ENCODE measurements around the gene PPT2.

Gene PPT2

GRCh38 chr6:32153564-32154513, at the start of gene PPT2:
PPT2 (plus strand) TSS chr6:32154141; CDS start chr6:32154595, 454 bp downstream.
- peak; percentile 81 for DNase-seq

- no peak for DNase-seq
Measured at GRCh38 chr6:32105433-32105832, 48.5 kb upstream of the PPT2 start.

DNA sequence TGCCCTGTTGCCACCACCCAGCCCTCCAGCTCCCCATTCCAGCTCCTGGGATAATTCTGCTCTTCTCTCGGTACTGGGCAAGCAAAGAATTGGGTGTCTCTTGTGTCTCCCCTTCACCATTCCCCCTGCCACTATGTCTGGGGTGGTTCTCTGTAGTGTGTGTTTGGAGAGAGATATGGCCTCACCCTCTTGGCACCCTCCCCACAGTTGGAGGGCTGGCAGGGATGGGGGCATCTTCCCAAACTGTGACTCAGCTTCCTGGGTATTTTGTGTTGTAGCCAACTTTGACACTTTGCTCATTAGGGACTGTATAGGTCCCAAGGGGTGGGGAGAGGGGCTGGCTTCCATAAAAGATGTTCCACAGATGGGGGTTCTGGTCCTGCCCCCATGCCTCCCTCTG, 46.5 kb upstream of the PPT2 start:
- DNase-seq, result no peak

DNA sequence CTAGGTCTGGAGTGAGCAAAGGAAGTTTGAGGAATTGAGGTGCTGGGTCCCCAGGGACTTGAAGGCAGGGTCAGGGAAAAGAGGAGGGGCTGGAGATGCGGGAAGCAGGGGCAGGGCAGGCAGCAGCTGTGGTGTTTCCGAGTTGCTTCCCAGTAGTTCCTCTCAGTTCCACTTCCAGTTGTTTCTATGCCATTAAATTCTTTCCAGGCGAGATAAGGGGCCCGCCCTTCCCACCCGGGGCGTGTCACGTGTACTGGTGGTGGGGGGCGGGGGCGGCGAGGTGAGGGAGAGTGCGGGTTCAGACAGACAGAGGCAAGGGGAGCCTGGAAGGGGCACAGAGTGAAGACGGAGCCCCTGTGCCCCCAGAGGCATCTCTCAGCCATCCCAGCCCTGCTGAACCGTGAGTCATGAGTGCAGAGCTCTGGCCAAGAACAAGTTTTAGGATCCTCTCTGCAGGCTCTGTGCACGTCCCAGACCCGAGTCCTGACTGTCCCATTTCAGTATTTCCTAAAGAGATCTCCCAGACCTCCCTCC, 45.8 kb upstream of the PPT2 start:
- no peak for DNase-seq

DNA sequence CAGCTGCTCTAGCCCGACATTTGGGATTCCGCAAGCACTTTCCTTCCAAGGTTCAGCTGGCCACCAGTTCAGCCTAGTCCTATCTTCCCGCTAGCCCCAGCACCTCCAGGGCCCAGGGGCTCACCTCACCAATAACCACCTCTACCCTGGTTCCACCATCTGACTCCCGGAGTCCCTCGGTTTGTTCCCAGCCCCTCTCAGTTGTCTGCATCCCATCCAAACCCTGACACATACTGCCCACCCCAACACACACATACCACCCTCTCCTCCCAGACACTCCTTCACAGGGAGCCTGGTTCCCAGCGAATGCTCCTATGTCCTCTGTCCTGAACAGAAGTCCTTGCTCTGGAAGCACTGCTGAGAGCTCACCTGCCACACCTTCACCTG, 45.2 kb upstream of the PPT2 start:
- no peak for DNase-seq

DNA sequence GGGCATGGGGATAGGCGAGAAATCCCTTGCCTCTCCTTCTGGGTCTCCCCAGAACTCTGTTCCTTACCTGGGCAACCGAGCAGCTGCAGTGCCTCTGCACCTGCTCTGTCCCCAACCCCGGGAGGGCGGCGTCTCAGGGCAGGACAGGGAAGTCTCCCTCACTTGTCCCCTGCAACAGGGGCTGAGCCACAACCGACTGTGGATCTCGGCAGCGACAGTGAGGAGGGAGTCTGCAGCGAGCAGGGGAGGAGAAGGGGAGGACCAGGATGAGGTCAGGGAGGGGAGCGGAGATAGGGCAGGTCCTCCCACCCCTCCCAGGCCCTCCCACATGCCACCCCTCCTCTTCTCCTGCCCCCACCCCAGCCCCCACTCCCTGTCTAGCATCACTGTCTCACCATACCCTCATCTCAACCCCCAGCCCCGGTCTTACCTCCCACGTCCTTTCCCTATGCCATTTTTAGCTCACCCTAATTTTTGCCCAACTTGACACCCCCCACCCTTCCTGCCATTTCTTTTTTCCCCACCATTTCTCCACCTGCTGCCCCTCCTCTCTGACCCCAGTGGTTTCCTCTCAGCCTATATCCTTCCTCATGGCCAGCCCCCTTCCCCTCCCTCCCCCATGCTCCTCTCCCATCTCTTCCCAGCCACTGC, 44.7 kb upstream of the PPT2 start, which contains the start of gene TNXB:
Gene TNXB (minus strand): TSS at position 225 of the 651 bp plus-strand sequence. CDS start 11,140 bp downstream, outside the sequence.
- no peak for DNase-seq

DNA sequence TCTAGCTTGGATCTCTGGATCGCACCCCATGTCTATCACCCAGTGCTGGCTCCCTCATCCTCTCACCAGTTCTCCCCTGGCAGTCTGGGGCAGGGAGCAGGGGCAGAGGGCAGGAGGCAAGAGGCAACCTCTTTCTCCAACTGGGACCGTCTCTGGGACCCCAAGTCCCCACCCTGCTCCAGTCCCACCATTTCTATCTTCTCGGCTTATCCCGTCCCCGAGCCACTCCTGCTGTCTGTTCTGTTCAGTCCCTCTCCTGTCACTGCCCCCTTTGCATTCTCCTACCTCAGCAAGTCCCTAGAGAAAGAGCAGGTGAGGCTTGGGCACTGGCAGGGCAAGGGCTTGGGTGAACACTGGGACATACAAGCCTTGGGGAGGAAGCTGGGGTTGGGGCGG, 44.2 kb upstream of the PPT2 start:
- no peak for DNase-seq

DNA sequence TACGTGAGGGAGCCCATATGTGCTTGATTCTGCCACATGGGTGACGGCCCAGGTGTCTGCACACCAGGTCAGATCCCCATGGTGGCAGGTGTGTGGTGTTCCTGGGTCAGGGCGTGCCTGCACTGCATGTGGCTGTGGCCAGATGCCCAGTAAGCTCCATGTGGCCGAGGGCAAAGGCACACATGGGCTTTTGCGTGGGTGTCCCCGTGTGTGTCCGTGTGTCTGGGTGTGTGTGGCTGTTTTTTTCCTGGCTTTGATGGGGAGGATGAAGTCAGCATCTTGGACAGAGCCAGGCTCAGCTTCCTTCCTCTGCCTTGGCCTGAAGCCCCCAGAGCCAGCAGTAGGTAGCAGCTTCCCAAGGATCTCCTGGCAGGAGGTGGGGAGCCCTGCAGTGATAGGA, 43.3 kb upstream of the PPT2 start:
- no peak for DNase-seq

- DNase-seq, result no peak
Measured at GRCh38 chr6:32111424-32112066, 42.4 kb upstream of the PPT2 start.

GRCh38 chr6:32112431-32112980, 41.4 kb upstream of the PPT2 start:
- no peak for DNase-seq

DNA sequence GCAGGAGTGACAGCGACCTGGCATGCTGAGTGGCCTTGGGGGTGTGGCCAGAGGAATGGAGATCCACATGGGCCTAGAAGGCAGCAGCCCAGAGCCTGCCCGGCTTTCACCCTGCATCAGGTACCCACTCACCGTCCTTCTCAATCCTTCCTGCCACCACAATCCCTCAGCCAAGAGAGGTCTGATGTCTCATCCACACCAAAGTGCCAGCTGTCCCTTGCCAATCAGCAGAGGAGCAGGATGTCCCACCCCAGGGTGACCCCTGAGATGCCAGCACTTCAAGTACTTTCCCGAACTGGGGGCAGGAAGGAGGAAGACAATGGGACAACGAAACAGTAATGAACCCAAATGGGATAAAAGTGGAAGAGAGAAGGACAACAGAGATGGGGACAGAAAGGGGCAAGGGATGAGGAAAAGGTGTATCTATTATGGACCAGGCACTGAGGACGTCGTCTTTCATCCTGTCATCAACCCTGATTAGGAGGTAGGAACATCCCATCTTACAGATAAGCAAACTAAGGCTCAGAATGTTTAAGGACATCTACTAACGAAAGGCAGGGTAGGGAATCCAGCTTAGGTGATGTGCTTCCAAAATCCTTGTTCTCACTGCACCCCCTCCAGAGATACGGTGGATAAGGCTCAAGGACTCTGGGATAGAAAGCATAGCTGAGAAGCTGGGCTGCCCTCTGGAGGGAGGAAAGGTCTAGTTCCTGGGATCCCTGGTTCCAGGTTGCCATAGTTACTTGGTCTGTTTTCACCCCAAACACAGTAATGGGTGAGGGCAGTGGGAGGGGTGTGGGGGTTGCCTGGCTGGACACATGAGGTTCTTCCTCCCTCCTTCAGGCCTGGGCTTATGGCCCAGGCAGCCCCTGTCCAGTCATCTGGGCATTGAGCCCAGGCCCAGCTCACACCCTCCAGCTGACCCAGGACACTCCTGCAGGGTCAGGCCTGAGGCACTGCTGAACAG, 40.3 kb upstream of the PPT2 start:
- DNase-seq, result no peak

DNA sequence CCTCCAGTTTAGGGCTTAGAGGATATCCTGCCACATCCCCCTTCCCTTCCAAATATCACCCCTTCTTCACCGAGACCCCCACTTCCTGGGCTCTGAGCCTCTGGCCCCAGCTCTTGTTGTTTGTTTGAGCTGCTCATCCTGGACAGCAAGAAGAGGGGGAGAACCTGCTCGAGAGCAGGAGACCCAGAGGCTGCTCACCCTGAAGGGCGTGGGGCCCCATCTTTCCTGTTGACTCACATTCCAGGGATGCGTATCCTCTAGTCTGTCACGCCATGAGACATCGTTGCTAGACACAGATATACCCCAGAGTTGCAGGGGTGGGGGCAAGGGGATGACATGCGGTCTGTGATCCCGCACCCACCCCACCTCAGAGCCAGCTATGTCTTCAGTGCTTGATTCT, 39.1 kb upstream of the PPT2 start:
- DNase-seq, result no peak

DNA sequence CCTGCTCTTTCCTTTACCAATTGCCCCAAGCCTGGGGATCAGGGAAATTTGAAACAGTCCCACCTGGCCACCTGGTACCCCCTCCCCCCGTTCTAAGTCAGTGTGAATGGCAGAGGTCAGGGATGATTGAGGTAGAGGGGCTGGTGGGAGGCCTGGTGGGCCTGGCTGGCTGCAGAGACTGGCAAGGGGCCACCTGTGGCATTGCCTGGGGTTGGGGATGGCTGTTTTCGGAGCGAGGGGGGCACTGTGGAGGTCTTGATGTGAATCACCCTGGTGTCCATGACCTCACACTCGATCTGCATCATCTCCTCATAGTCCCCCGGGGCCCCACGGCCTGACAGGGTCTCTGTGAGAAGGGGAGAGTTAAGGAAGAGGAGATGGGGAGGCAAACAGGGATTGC, 38.3 kb upstream of the PPT2 start:
- no peak for DNase-seq

DNA sequence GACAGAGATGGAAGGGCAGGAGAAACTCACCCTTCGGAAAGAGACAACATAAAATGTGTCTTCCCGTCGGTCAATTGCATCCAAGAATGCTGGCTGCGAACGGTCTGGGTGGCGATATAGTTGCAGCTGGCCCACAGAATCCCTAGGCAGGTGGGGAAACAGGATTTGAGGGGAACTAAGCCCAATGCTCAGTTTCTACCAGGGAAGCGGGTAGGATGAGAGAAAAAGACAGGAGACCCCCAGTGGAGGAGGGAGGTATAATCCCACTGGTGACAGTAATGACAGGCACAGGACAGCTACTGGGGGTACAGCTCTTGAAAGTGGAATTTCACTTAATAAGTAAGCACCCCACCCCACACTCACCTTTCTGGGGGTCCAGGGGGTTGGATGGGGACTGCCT, 37.3 kb upstream of the PPT2 start:
- no peak for DNase-seq

DNA sequence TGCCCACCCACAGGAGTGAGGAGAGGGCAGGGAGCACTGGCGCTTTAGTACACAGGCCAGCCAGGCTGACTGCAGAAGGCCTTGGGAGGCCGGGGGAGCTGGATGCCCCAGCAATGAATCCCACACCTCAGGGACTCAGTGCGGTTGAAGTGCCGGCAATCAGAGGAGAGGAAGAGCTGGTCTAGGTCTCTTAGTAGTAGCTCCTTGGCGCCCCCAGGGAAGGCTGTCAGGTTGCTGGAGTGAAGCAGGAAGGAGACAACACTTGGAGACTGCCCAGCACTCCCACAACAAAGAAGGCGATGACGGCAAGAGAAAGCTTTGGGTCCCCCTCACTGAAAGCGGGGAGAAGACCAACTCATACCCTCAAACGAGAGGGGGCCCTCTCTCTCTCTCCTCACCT, 36.5 kb upstream of the PPT2 start:
- DNase-seq, result no peak

GRCh38 chr6:32118782-32119628, 34.9 kb upstream of the PPT2 start:
- DNase-seq, result peak; percentile 11

DNA sequence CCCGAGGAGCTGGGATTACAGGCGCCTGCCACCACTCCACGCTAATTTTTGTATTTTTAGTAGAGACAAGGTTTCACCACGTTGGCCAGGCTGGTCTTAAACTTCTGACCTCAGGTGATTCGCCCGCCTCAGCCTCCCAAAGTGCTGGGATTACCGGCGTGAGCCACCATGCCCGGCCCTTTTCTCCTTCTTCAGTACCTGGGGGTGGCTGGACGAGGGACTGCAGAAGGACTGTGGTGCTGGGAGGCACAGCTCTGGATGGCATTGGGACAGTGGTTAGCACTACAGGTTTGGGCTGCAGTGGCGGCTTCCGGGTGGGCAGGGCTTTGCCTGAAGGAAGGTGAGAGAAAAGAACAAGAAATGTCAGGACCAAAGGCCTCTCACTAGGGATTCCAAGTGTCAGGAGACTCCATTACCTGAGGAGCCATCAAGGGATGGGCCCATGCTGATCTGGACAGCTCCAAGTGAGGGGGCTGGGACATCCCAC, 33.3 kb upstream of the PPT2 start:
- no peak for DNase-seq

DNA sequence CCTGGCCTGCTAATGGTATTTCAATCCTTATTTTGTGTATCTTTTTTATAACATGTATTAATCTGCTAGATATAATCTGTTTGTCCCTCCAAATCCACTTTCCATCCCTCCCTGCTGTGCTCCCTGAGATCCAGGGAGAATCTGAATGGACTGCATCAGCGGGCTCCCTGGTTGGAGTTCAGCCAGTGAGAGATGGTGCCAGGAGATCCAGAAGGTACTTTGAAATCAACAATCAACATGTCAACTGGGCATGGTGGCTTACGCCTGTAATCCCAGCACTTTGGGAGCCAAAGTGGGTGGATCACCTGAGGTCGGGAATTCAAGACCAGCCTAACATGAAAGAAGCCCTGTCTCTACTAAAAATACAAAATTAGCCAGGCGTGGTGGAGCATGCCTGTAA, 30.3 kb upstream of the PPT2 start:
- DNase-seq, result no peak

- no peak for DNase-seq
Measured at GRCh38 chr6:32126880-32127279, 27.1 kb upstream of the PPT2 start.

GRCh38 chr6:32127409-32127716, 26.6 kb upstream of the PPT2 start:
- DNase-seq, result no peak
